ENCODE results near the gene VAPA. TPM values are rescaled to one million over a fixed set of nuclear protein-coding genes. Genes with fewer than 3 reads are reported as not detected.

The VAPA gene
- total and polyA plus RNA-seq, 9 of the 15 experiments (the other 6 are each of a cell fraction or from before 2014, with no cell fraction given): 219 to 902 (median 526) TPM

DNA sequence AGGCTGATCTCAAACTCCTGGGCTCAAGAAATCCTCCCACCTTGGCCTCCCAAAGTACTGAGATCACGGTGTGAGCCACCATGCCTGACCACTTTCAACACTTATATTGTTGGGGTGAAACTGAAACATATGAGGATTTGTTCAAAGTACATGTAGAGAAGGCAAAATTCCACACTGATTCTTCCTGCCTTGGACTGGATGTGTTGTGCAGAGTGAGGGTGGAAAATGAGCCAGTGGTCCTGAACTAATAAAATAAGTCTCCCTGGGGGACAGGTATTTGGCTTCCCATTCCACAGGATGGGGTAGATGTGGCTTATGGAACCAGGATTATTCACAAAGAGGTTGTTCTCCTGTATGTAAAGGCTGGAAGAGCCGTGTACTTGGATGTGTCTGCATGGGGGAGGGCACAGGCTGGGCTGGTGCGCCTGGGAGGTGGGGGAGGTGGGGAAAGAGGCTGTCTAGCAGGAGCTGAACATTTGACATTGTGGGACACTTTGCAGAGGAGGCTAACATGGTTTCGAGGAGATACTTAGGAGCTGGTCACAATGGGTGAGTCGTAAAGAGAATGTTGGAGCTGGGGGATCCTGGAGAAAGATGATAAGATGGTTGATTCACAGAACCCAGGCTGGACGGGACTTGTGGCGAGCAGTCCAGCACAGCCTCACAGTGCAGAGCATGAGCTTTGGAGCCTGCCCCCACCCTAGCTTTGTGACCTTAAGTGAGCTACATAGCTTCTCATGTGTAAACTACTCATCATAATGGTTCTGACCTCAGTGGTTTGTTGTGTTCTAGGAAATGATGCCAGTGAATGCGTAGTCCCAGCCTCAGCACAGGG is 28.4 kb upstream of the VAPA start, which contains the start of gene TXNDC2 (continued):
- TF ChIP-seq, protein P1, sequence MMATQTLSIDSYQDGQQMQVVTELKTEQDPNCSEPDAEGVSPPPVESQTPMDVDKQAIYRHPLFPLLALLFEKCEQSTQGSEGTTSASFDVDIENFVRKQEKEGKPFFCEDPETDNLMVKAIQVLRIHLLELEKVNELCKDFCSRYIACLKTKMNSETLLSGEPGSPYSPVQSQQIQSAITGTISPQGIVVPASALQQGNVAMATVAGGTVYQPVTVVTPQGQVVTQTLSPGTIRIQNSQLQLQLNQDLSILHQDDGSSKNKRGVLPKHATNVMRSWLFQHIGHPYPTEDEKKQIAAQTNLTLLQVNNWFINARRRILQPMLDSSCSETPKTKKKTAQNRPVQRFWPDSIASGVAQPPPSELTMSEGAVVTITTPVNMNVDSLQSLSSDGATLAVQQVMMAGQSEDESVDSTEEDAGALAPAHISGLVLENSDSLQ (IDR thresholded peaks at IDR 0.05): peak; percentile 6; the same call in 1 of the 2 replicates
- no peak for TF ChIP-seq FOXP1 (CRISPR knock-in tag; IDR thresholded peaks at IDR 0.05)
- TF ChIP-seq, protein P2, sequence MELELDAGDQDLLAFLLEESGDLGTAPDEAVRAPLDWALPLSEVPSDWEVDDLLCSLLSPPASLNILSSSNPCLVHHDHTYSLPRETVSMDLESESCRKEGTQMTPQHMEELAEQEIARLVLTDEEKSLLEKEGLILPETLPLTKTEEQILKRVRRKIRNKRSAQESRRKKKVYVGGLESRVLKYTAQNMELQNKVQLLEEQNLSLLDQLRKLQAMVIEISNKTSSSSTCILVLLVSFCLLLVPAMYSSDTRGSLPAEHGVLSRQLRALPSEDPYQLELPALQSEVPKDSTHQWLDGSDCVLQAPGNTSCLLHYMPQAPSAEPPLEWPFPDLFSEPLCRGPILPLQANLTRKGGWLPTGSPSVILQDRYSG (tag; conservative IDR thresholded peaks at IDR 0.05; ENCODE audit: low read depth): peak; percentile 59; the same call in 1 of the 2 replicates
- no peak for TF ChIP-seq ZNF384 (IDR thresholded peaks at IDR 0.05; ENCODE audit: low read depth, low read length)
- TF ChIP-seq, protein P3, sequence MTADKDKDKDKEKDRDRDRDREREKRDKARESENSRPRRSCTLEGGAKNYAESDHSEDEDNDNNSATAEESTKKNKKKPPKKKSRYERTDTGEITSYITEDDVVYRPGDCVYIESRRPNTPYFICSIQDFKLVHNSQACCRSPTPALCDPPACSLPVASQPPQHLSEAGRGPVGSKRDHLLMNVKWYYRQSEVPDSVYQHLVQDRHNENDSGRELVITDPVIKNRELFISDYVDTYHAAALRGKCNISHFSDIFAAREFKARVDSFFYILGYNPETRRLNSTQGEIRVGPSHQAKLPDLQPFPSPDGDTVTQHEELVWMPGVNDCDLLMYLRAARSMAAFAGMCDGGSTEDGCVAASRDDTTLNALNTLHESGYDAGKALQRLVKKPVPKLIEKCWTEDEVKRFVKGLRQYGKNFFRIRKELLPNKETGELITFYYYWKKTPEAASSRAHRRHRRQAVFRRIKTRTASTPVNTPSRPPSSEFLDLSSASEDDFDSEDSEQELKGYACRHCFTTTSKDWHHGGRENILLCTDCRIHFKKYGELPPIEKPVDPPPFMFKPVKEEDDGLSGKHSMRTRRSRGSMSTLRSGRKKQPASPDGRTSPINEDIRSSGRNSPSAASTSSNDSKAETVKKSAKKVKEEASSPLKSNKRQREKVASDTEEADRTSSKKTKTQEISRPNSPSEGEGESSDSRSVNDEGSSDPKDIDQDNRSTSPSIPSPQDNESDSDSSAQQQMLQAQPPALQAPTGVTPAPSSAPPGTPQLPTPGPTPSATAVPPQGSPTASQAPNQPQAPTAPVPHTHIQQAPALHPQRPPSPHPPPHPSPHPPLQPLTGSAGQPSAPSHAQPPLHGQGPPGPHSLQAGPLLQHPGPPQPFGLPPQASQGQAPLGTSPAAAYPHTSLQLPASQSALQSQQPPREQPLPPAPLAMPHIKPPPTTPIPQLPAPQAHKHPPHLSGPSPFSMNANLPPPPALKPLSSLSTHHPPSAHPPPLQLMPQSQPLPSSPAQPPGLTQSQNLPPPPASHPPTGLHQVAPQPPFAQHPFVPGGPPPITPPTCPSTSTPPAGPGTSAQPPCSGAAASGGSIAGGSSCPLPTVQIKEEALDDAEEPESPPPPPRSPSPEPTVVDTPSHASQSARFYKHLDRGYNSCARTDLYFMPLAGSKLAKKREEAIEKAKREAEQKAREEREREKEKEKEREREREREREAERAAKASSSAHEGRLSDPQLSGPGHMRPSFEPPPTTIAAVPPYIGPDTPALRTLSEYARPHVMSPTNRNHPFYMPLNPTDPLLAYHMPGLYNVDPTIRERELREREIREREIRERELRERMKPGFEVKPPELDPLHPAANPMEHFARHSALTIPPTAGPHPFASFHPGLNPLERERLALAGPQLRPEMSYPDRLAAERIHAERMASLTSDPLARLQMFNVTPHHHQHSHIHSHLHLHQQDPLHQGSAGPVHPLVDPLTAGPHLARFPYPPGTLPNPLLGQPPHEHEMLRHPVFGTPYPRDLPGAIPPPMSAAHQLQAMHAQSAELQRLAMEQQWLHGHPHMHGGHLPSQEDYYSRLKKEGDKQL (CRISPR knock-in tag; IDR thresholded peaks at IDR 0.05; ENCODE audit: borderline replicate concordance): no peak
- no peak for TF ChIP-seq DACH1 (IDR thresholded peaks at IDR 0.05; ENCODE audit: partially characterized antibody)
- TF ChIP-seq JUNB (CRISPR knock-in tag; conservative IDR thresholded peaks at IDR 0.05): no peak
- peak in 1 of 2 experiments; percentile 27; a peak in 1 of 3 replicates for TF ChIP-seq CBX3 (IDR thresholded peaks at IDR 0.05; ENCODE audit: borderline replicate concordance in 1 of 2, low read length in 2 of 2)
- TF ChIP-seq, protein P4, sequence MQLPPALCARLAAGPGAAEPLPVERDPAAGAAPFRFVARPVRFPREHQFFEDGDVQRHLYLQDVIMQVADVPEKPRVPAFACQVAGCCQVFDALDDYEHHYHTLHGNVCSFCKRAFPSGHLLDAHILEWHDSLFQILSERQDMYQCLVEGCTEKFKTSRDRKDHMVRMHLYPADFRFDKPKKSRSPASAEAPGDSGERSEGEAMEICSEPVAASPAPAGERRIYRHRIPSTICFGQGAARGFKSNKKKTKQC (CRISPR knock-in tag; IDR thresholded peaks at IDR 0.05): no peak
- TF ChIP-seq, protein P5, sequence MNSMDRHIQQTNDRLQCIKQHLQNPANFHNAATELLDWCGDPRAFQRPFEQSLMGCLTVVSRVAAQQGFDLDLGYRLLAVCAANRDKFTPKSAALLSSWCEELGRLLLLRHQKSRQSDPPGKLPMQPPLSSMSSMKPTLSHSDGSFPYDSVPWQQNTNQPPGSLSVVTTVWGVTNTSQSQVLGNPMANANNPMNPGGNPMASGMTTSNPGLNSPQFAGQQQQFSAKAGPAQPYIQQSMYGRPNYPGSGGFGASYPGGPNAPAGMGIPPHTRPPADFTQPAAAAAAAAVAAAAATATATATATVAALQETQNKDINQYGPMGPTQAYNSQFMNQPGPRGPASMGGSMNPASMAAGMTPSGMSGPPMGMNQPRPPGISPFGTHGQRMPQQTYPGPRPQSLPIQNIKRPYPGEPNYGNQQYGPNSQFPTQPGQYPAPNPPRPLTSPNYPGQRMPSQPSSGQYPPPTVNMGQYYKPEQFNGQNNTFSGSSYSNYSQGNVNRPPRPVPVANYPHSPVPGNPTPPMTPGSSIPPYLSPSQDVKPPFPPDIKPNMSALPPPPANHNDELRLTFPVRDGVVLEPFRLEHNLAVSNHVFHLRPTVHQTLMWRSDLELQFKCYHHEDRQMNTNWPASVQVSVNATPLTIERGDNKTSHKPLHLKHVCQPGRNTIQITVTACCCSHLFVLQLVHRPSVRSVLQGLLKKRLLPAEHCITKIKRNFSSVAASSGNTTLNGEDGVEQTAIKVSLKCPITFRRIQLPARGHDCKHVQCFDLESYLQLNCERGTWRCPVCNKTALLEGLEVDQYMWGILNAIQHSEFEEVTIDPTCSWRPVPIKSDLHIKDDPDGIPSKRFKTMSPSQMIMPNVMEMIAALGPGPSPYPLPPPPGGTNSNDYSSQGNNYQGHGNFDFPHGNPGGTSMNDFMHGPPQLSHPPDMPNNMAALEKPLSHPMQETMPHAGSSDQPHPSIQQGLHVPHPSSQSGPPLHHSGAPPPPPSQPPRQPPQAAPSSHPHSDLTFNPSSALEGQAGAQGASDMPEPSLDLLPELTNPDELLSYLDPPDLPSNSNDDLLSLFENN (IDR thresholded peaks at IDR 0.05; ENCODE audit: low read depth in 2 of 2, low read length in 2 of 2): peak in 1 of 2 experiments; percentile 67; a peak in 1 of 4 replicates
- TF ChIP-seq ESRRA (IDR thresholded peaks at IDR 0.05; ENCODE audit: borderline replicate concordance, low read depth): 0 out of 2 replicates have a peak, but pooled peaks have one; percentile 8
- TF ChIP-seq, protein P6, sequence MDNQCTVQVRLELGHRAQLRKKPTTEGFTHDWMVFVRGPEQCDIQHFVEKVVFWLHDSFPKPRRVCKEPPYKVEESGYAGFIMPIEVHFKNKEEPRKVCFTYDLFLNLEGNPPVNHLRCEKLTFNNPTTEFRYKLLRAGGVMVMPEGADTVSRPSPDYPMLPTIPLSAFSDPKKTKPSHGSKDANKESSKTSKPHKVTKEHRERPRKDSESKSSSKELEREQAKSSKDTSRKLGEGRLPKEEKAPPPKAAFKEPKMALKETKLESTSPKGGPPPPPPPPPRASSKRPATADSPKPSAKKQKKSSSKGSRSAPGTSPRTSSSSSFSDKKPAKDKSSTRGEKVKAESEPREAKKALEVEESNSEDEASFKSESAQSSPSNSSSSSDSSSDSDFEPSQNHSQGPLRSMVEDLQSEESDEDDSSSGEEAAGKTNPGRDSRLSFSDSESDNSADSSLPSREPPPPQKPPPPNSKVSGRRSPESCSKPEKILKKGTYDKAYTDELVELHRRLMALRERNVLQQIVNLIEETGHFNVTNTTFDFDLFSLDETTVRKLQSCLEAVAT (IDR thresholded peaks at IDR 0.05): peak; percentile 34 to 60; a peak in 3 of 4 replicates
